Esophagus muscularis mucosa (tissue), 3 donors: ENCODE results near the gene AP3S2.

ENCODE experiments used
- POLR2A ChIP-seq: fragments of 450-650 bp; IDR thresholded peaks from one replicate; pipeline ENCODE4 v1.6.1; 2017; ENCODE audit warnings: antibody characterized with exemption, moderate library complexity, mild to moderate bottlenecking, low read depth
- POLR2AphosphoS5 ChIP-seq, 2 donors: sonication (generic); formaldehyde crosslinking; IDR thresholded peaks; one replicate each; pipeline ENCODE4 v1.6.1; 2017; ENCODE audit warnings: antibody characterized with exemption in 2 of 2
- TF ChIP-seq, protein P1 (sequence below), 3 experiments: fragments of 200-600 bp in 2 of 3; fragments of 450-650 bp in 1 of 3; sonication (generic) in 2 of 3; IDR thresholded peaks; one replicate each; pipeline ENCODE4 v1.5.1; 2017 to 2019; ENCODE audit warnings: antibody characterized with exemption in 3 of 3, mild to moderate bottlenecking in 2 of 3, moderate library complexity in 1 of 3

DNA sequence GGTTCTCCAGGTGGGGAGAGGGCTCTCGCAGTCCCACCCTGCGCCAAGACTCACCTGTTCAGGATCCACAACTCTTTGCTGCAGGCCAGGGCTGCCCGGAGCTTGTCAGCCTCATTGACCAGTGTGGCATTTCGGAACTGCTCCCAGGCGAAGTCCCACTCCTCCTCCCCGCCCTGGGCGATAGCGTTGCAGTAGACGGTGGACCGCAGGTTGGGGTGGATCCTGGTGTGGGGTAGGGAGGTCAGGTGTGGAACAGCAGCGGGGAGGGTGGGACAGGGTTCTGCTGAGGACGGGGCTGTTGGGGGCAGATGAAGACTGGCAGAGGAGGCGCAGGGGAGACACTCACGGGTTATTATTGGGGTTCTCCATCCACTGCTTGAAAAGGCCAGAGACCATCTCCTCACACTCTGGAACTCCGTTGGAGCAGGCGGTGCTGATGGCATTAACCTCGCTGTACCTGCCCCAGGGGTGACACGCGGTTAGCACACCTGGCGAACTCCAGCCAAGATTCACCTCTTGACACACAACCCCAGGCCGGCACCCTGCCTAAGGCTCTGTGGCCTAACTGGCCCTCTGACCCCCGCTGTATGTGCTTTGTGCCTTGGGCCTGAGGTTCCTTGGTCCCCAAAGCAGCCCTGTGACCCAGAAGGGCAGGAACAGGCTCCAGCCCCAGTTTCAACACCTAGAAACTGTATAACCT is 101.5 kb downstream of the AP3S2 start:
- TF ChIP-seq, protein P1, sequence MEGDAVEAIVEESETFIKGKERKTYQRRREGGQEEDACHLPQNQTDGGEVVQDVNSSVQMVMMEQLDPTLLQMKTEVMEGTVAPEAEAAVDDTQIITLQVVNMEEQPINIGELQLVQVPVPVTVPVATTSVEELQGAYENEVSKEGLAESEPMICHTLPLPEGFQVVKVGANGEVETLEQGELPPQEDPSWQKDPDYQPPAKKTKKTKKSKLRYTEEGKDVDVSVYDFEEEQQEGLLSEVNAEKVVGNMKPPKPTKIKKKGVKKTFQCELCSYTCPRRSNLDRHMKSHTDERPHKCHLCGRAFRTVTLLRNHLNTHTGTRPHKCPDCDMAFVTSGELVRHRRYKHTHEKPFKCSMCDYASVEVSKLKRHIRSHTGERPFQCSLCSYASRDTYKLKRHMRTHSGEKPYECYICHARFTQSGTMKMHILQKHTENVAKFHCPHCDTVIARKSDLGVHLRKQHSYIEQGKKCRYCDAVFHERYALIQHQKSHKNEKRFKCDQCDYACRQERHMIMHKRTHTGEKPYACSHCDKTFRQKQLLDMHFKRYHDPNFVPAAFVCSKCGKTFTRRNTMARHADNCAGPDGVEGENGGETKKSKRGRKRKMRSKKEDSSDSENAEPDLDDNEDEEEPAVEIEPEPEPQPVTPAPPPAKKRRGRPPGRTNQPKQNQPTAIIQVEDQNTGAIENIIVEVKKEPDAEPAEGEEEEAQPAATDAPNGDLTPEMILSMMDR (IDR thresholded peaks at IDR 0.05), result no peak
- TF ChIP-seq POLR2AphosphoS5 (IDR thresholded peaks at IDR 0.05) (no peak), POLR2A (no peak)
